ENCODE measurements around the gene MARVELD2.
A peak's percentile ranks its signal among the peaks of the same experiment; 100 is the strongest.
"Not testable (repeated sequence)": the region's sequence is repeated elsewhere in the genome, so short reads cannot be mapped to it uniquely, and the experiment has no call there.

MARVELD2 gene, protein sequence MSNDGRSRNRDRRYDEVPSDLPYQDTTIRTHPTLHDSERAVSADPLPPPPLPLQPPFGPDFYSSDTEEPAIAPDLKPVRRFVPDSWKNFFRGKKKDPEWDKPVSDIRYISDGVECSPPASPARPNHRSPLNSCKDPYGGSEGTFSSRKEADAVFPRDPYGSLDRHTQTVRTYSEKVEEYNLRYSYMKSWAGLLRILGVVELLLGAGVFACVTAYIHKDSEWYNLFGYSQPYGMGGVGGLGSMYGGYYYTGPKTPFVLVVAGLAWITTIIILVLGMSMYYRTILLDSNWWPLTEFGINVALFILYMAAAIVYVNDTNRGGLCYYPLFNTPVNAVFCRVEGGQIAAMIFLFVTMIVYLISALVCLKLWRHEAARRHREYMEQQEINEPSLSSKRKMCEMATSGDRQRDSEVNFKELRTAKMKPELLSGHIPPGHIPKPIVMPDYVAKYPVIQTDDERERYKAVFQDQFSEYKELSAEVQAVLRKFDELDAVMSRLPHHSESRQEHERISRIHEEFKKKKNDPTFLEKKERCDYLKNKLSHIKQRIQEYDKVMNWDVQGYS

DNA sequence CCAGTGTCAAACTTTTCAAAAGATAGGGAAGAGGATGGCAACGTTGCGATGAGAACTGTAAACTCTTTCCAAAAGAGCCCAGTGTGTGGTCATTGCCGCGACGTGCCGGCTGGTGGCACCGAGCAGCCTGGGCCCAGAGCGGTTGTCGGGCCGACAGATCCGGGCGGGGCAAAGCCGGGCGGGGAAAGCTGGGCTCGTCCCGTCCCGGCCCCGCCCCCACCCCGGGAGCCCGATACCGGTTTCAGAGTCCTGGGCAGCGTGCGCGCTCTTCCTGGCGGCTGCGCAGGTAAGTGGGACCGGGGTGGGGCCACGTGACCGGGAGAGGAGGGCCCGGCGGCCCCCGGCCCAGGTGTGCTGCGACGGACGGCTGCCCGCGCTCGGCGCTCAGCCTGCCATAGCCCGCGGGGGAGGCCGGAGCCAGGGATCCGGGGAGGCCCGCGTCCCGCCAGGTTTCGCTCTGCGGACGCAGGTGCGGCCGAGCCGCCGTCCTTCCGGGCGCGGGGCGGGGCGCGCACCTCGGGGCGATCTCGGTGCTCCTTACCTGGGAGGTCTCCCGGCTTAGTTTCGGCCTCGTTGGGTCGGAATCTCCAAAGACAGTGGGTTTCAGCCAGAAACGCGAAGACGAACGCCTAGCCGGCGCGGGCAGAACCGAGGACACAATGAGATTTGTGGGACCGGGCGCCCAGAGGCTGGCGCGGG lies at the start of gene MARVELD2:
MARVELD2 (plus strand) TSS at position 232 of the 699 bp plus-strand sequence. CDS start 4,270 bp downstream, outside the sequence.
- DNase-seq: peak; percentile 25

DNA sequence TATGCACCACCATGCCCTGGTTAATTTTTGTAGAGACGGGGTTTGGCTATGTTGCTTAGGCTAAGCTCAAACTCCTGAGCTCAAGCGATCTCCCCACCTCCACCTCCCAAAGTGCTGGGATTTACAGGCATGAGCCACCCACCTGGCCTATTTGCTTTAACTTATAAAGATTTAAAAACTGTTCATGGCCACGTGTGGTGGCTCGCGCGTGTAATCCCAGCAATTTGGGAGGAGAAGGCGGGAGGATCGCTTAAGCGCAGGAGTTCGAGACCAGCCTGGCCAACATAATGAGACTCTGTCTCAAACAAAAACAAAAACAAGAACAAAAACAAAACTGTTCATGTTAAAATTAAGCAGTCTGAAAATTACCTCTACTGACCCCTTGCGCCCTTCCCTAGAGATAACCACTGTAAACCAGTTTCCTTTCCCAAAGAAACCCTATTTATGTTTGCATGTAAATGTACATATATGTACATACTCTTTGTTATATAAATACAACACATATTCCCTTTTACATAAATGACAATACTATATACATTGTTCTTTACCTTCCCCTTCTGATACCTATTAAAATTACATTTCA lies 47.1 kb upstream of the MARVELD2 start:
- DNase-seq: no peak

DNA sequence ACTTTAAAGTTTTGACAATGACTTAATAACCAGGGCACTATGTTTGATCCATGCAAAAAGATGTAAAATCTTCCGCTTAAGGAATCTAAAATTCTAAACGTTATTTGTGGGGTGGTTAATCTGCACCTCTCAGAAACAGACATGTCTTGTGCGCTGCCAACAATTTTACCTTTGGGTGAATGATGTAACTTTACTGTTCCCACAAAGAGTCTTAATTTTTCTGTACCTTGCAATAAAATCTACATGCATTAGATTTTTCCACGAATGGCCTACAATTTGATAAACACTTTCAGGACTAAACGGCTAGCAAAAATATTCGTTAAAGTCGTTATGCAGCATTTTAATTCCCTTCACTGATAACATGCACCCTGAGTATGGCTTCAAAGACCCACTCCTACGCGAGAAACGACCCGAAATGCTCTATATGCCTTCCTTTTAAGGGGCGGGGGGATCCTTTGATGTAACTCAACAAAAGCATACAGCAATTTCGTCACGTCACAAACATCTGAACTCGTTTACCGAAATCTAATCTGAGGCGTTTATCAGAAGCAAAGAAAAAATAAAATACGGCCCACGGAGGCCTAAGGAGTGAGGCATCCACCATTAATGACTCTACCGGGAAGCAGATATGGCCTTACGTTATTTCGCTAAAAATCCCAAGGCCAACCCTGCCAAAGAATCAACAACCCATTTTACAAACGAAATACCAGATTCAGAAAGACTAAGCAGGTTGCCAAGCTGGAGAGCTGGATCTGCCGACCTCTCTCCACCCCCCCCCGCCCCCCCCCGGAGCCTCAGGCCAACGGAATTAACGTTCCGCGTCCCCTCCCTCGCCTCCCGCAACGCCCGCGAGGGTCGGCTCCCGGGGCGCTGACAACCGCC lies 46.2 kb upstream of the MARVELD2 start:
- DNase-seq: no peak

DNA sequence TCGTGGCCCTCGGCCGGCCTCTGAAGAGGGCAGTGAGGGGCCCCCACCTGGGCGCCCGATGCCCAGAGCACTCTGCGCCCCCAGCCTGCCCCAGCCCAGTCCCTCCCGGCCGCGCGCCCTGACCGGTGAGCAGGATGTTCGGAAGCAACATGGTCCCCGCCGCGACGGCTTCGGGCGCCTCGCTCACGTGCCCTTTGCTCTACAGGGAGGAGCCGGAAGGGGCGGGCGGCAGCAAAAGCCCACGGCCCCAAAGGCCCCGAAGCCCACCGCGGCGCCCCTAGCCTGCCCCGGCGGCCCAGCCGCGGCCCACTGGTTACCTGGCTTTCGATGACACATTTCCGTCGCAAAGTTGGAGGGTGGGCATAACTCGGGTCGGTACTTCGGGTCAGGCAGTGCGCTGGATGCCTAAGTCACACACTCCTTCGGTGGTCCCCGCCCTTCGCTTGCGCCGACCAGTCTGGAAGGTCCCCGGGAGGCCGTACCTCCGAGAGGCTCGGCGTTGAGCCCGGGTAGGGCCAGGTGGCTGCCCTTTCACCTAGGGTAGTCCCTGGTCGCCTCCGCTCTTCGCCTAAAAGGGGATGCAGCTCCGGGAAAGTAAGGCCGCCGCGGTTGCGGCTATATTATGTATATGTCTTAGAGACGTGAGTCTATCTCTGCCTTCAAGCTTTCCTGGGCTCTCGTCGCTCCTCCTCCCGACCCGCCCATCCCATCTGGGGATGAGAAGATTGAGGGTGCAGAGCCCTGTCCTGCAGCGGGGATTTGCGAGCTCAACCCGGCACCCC lies 45.4 kb upstream of the MARVELD2 start, which contains the start of the genes AK6, RAD17 and TAF9:
AK6 (minus strand) TSS at position 181 of the 782 bp plus-strand sequence; CDS start at position 151, 30 bp downstream.
RAD17 (plus strand) TSS at position 479 of the 782 bp plus-strand sequence. CDS start 2,391 bp downstream, outside the sequence.
TAF9 (minus strand) TSS at position 181 of the 782 bp plus-strand sequence. CDS start 3,783 bp downstream, outside the sequence.
- DNase-seq: peak; percentile 89

DNA sequence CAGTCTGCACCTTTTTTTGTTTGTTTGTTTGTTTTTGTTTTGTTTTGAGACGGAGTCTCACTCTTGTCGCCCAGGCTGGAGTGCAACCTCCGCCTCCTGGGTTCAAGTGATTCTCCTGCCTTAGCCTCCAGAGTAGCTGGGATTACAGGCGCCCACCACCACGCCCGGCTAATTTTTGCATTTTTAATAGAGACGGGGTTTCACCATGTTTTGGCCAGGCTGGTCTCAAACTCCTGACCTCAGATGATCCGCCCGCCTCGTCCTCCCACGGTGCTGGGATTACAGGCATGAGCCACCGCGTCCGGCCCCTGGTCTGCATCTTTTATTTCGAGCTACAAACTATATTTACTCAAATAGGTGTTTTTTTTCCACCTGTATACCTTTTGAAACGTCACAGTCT lies 44.6 kb upstream of the MARVELD2 start:
- not testable (repeated sequence) for DNase-seq

DNA sequence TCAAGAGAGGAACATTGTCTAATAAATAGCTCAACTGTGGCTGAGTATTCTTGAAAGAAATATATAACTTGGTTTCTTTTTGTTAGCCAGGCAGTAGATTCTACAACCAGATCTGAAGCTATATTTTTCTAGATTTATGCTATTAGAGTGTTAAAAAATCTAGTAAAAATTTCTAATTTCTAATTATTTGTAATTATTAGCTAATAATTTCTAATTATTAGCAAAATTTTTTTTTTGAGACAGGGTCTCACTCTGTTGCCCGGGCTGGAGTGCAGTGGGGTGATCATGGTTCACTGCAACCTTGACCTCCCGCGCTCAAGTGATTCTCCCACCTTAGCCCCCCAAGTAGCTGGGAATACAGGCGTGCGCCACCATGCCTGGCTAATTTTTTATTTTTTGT lies 42.5 kb upstream of the MARVELD2 start:
- no peak for DNase-seq

DNA sequence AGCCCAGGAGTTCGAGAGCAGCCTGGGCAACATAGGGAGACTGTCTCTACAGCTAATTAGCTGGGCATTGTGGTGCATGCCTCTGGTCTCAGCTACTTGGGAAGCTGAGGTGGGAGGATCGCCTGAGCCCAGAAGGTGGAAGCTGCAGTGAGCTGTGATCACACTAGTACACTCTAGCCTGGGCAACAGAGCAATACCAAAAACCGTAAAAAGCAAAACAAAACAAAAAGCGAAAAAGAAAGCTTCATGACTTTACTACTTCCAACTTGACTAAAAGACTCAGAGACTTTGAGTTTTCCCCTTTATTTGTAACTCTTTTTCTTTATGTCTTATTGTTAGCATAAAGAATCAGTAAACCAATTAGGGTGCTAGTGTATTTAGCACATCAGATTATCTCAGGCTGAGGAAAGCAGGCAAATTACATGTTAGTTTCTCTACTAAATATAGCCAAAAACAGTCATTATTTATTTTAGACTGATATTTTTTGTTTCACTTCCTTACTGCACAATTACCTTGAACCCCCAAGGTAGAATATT lies 39.9 kb upstream of the MARVELD2 start:
- DNase-seq: no peak

DNA sequence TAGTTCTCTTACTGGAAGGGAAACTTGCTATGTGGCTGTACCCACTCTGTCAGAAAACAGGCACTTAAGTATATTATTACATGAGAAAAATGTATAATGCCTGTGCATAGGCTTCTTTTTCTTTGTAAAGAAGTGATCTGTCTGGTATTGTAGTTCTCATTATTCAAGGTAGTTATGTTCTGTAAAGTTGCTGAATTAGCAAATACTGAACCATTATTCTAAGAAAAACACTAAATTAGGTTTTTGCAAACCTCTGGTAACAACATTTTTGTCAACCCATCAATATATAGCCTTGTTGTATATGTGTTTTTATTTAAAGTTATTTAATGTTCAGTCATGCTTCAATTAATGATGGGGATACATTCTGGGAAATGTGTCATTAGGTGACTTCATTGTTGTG lies 36.5 kb upstream of the MARVELD2 start:
- DNase-seq: no peak

DNA sequence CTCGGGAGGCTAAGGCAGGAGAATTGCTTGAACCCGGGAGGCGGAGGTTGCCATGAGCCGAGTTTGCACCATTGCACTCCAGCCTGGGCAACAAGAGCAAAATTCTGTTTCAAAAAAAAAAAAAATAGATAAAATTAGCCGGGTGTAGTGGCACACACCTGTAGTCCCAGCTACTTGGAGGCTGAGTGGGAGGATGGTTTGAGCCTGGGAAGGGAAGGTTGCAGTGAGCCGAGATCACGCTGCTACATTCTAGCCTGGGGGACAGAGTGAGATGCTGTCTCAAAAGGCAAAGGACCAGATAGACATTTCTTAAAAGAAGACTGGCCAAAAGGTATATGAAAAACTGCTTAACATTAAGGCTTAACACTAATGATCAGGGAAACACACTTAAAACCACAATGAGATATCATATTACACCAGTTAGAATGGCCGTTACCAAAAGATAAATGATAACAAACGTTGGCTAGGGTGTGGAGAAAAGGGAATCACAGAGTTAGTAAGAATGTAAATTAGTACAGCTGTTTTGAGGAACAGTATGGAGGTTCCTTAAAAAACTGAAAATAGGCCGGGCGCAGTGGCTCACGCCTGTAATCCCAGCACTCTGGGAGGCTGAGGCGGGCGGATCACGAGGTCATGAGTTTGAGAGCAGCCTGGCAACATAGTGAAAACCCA lies 10.1 kb upstream of the MARVELD2 start:
- DNase-seq: no peak

DNA sequence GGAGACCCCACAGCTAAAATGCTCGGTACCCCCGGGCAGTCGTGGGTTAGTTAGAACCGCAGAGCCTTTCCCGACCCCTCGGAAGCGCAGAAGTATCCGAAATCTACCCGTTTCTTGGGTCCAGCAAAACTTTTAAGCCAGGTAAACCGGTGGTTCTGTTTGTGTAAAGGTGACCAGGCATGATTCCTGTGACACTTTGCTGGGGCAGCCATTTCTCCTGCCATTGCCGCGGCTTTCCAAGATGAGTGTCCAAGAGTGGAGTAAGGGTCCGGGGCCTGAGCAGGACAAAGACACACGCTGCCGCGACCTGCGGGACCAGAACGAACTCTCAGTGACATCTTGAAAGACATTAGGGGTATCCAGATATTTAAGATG lies 655 bp downstream of the MARVELD2 start:
- DNase-seq: no peak

DNA sequence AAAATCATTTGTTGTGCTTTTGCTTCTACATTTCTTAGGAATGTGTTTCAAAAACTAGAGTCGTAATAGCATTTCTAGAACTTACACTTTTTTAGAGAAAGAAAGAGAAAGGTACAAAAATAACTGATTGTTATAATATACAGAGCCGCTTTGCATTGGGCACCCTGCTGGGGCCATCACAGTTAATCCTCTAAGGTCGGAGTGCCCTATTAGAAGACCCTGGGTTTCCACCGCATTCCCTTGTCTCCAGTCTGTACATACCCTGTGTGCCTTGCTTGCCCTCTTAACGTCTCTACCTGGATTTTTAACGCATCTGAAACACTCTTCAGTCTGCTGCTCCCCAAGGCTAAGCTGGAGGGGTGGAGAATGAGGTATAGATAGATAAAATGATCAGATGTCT lies 1.3 kb downstream of the MARVELD2 start:
- no peak for DNase-seq

DNA sequence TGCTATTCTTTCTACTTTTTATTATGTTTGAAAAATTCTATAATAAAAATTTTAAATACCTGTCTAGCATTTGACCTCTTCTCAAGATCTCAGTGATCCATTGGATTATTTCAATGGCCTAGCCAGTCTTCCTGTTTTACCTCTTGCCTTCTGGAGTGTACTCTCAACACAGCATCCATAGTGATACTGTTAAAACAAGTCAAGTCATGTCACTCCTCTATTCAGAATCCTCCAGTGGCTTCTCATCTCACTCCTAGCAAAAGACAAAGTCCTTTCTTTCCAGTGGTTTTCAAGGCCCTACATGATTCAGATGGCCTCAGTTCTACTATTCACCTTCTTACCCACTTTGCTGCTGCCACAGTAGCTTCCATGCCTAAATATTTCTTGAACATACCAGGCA lies 1.8 kb downstream of the MARVELD2 start:
- DNase-seq: no peak

DNA sequence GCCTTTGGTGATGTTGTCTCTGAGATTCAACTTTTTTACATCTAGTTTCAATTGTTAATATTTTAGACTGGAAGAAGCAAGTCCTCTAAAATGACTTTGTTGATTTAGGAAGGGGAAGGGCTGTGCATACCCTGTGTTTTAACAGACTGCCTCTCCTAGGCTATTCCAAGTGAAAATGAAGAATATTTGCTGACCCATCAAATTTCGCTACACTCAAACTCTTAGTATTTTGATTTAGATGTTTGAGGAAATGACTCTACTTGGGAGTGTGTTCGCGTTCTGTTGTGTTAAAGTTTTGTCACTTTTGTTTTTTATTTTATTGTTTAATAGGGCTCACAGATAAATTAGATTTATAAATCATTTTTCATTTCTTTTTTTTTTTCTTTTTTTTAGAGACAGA lies 3.6 kb downstream of the MARVELD2 start:
- DNase-seq: no peak

DNA sequence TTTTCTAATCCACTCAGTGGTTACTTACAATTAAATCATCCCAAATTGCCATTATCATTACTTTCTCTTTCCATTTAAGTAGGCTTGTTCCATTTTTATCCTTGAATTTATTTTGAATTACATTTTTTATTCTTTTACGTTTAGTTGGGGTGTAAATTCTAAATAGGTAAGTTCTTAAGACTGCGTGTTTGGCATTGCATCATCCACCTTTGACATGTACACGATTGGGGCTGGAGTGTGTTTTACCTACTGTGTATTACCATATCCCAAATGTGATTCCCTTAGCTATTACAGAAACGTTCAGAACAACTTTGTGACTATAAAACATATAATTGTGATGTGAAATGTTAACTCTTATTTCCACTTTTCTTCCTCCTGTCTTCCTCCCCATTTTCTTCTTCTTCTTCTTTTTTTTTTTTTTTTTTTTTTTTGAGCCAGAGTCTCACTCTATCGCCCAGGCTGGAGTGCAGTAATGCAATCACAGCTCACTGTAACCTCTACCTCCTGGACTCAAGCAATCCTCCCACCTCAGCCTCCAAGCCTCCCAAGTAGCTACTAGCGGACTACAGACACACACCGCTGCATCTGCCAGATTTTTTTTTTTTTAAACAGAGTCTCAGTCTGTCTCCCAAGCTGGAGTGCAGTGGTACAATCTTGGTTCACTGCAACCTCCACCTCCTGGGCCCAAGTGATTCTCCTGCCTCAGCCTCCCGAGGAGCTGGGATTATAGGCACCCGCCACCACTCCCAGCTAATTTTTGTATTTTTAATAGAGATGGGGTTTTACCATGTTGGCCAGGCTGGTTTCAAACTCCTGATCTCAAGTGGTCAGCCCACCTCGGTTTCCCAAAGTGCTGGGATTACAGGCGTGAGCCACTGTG lies 16.7 kb downstream of the MARVELD2 start:
- no peak for DNase-seq

DNA sequence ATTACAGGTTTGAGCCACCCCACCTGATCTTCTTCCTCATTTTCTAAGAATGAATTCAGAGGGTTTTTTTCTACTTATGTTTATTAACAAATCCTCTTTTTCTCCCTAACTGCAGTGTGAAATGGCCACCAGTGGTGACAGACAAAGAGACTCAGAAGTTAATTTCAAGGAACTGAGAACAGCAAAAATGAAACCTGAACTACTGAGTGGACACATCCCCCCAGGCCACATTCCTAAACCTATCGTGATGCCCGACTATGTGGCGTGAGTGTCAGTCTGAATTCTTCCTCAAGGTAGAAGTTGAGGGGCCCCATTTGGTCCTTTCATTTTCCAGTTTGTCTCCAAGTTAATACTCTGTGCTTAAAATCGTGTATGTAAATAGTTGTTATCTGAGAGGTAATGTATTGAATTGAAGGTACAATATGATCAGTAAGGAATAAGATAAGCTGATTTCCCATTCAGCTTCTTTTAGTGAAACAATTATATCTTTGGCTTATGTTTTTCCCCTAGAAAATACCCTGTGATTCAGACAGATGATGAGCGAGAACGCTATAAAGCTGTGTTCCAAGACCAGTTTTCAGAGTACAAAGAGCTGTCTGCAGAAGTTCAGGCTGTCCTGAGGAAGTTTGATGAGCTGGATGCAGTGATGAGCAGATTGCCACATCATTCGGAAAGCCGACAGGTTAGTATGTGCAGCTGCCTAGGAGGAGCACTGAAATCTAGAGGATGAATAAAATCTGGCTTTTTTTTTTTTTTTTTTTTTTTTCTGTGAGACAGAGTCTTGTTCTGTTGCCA lies 17.7 kb downstream of the MARVELD2 start:
- DNase-seq: no peak

DNA sequence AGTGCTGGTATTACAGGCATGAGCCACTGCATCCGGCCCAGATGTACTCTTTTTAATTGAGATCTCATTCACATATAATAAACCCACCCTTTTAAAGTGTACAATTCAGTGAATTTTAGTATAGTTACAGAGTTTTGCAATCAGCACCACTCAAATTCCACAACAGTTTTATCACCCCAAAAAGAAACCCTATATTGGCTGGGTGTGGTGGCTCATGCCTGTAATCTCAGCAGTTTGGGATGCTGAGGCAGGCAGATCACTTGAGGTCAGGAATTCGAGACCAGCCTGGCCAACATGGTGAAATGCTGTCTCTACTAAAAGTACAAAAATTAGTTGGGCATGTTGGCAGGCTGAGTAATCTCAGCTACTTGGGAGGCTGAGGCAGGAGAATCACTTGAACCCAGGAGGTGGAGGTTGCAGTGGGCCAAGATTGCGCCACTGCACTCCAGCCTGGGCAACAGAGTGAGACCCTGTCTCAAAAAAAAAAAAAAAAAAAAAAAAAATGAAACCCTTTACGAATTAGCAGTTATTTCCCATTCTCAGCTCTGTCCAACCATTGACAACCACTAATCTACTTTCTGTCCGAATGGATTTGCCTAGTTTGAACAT lies 20.5 kb downstream of the MARVELD2 start:
- not testable (repeated sequence) for DNase-seq

DNA sequence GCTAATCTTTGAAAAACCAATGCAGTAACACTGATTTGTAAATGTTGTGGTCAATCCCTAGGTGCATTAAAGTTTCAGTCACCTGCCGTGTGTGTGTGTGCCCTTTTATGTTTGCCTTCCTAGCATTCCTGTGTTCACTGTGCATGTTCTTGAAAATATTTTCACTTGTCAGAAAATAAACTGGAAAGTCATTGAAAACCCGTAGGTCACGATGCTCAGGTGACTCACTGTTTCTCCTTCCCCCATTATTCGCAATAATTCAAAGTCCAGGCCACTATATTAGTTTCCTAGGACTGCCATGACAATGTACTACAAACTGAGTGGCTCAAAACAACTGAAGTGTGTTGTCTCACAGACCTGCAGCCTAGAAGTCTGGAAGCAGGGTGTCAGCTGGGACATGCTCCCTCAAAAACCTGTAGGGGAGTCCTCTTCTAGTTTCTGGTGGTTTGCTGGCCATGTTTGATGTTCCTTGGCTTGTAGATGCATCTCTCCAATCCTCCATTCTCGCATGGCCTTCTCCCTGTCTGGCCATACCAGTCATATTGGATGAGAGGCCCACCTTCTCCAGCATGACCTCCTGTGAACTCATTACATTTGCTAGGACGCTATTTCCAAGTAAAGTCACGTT lies 29.3 kb downstream of the MARVELD2 start:
- no peak for DNase-seq

DNA sequence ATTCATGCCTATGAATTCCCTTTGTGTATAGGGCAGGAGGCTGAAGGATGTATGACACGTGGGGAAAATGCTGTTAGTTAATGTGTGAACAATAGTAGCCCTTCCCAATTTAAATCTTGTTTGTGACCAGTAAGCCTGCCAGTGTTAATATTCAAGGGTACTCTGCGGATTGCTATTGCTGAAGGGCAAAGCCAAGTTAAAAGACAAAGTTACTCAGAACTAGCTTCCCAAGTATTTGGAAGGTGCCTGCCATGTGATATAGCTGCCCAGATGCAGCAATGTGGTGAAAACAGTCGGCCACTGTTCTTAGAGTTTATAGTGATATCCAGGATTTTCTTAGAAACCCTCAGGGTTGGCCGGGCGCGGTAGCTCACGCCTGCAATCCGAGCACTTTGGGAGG lies 34.6 kb downstream of the MARVELD2 start:
- no peak for DNase-seq
